Heart left ventricle (tissue), 16 donors: ENCODE results near the gene PCNT. TPM values are rescaled to one million over a fixed set of nuclear protein-coding genes. Genes with fewer than 3 reads are reported as not detected.

Experiments
- ATAC-seq, 4 donors: fragments of 200-7000 bp; cut with Tn5 transposase; one replicate each; pipeline ENCODE4 v1.9.1; 2020 to 2022; ENCODE audit warnings: moderate library complexity in 4 of 4, mild to moderate bottlenecking in 3 of 4, moderate number of reproducible peaks in 1 of 4
- DNase-seq, 5 donors: peaks; one replicate each; pipeline ENCODE4 v3.0.0-alpha.2; 2020
- H3K27ac ChIP-seq, 12 donors: fragments of 200-600 bp; sonication (generic) in 4 of 12; one replicate each; pipeline versions ENCODE4 v1.5.0 to v1.8.0; 2016 to 2022; ENCODE audit warnings: mild to moderate bottlenecking in 2 of 12
- H3K27me3 ChIP-seq, 9 donors: fragments of 200-600 bp; sonication (generic) in 2 of 9; one replicate each; pipeline versions ENCODE4 v1.5.1 to v1.8.0; 2016 to 2022; ENCODE audit warnings: mild to moderate bottlenecking in 3 of 9
- H3K36me3 ChIP-seq, 9 donors: fragments of 200-600 bp; sonication (generic) in 2 of 9; one replicate each; pipeline versions ENCODE4 v1.5.0 to v1.8.0; 2018 to 2022; ENCODE audit warnings: mild to moderate bottlenecking in 2 of 9
- H3K4me1 ChIP-seq, 12 donors: fragments of 200-600 bp; sonication (generic) in 4 of 12; one replicate each; pipeline versions ENCODE4 v1.5.0 to v1.8.0; 2016 to 2022; ENCODE audit warnings: mild to moderate bottlenecking in 3 of 12
- H3K4me3 ChIP-seq, 12 donors: fragments of 200-600 bp; sonication (generic) in 4 of 12; one replicate each; pipeline versions ENCODE4 v1.5.0 to v1.8.0; 2017 to 2022; ENCODE audit warnings: mild to moderate bottlenecking in 9 of 12, moderate library complexity in 4 of 12
- H3K9me3 ChIP-seq, 12 donors: fragments of 200-600 bp; sonication (generic) in 4 of 12; one replicate each; pipeline versions ENCODE4 v1.5.0 to v1.8.0; 2016 to 2022; ENCODE audit warnings: mild to moderate bottlenecking in 1 of 12
- CTCF ChIP-seq, 12 donors: fragments of 200-600 bp; sonication (generic) in 4 of 12; IDR thresholded peaks; one replicate each; pipeline versions ENCODE4 v1.5.0 to v1.8.0; 2018 to 2022; ENCODE audit warnings: antibody characterized with exemption in 12 of 12, mild to moderate bottlenecking in 5 of 12
- POLR2A ChIP-seq, 2 donors: fragments of 450-650 bp; IDR thresholded peaks; one replicate each; pipeline ENCODE4 v1.6.1; 2017; ENCODE audit warnings: antibody characterized with exemption in 2 of 2, mild to moderate bottlenecking in 2 of 2, moderate library complexity in 2 of 2
- WGBS, 4 donors: extraction: QIAGEN DNeasy Blood & Tissue Kit in 2 of 4; methylation state at CpG; one replicate each; pipeline versions ENCODE4 v1.1.5 to v1.1.7; 2013 to 2018; 5-methylcytosine and 5-hydroxymethylcytosine counted together
- intact Hi-C, 10 donors: fragments of 100-400 bp; cut with DNase I; formaldehyde crosslinking; loops; one replicate each; pipeline versions ENCODE4 v1.11.1 to v1.14.2; 2022
- polyA plus RNA-seq, 2 donors: library from polyadenylated mRNA; stranded (reverse); fragments of 200-250 nt; gene quantifications; one replicate each; pipeline ENCODE4 v1.2.3, GENCODE V29; 2013
- total RNA-seq, 9 donors: library from RNA; depleted of rRNA in 2 of 9; stranded (reverse); fragments of >200 nt in 2 of 9; fragmentation: NEBNext Ultra II Directional in 3 of 9; extraction: Animal tissue kit (Norgen Biotek cat#: 25700) in 3 of 9; gene quantifications; one replicate each; pipeline versions ENCODE4 v1.1.0 to v1.2.4, GENCODE V29; 2016 to 2023
- donor health status: ischemic (EF 13 %, LVEDD 7.1; RV severe dilation, severe dysfunction).
- donor health status: healthy with polysubstance abuse.
- donor health status: DM: no; HTN: yes; CAD: no.
- donor health status: DM: no; HTN: no; CAD: no.
- donor health status: ischemic (EF 25% LVEDD 6.9; RV normal size, moderate dysfunction).
- donor health status: ischemic (EF 25% LVEDD 5.7; RV mildly dilated, moderate dysfunction).
- donor health status: healthy.
- donor health status: DM: yes; HTN: yes; CAD: no.
- donor health status: ischemic (EF 35%, LVEDD 5.7; RV mildly dilated, moderate dysfunction).
- donor health status: nonischemic (EF 11% LVEDD 7.7; RV severe dilation, severe dysfunction).
- donor health status: DM: yes; HTN: yes; CAD: no.
- donor health status: PGD.
- donor health status: ischemic (EF 29% LVEDD 5.4; RV normal size, mild dysfunction).
- donor health status: nonischemic (EF 23%, LVEDD 6.1; RV moderate dilation, normal function).

PCNT gene
- total and polyA plus RNA-seq, 11 donors = 17.0 to 73.0 (median 36.7) TPM

GRCh38 chr21:46357684-46358425 lies 33.9 kb downstream of the PCNT start:
- Histone ChIP-seq H3K27ac (no peak overlapping the region), H3K36me3 (peaks cover 0 to 93% (median 82%) of the 10 kb centered on the region in 9 donors), H3K4me3 (no peak overlapping the region), H3K4me1 (no peaks in the 10 kb centered on the region), H3K9me3 (no peaks in the 10 kb centered on the region), H3K27me3 (no peaks in the 10 kb centered on the region)
- DNase-seq (no peak), ATAC-seq (no peak)
- no peak for TF ChIP-seq POLR2A (IDR thresholded peaks at IDR 0.05)
- TF ChIP-seq CTCF (IDR thresholded peaks at IDR 0.05) = no peak
- 92 to 95% (median 93%) methylated on average over 18 to 19 of the region's 19 CpGs for WGBS, 4 donors
- intact Hi-C loops = no loop called here

GRCh38 chr21:46361176-46361575 lies 37.2 kb downstream of the PCNT start:
- ATAC-seq (no peak), DNase-seq (no peak)
- 95 to 97% (median 95%) methylated on average over 10 of the region's 10 CpGs for WGBS, 4 donors
- Histone ChIP-seq H3K27me3 (no peaks in the 10 kb centered on the region), H3K36me3 (peaks cover 2 to 86% (median 74%) of the 10 kb centered on the region in 9 donors), H3K4me3 (no peak overlapping the region), H3K9me3 (no peaks in the 10 kb centered on the region), H3K27ac (no peak overlapping the region), H3K4me1 (no peaks in the 10 kb centered on the region)
- intact Hi-C loops = no loop called here
- TF ChIP-seq POLR2A (IDR thresholded peaks at IDR 0.05) (no peak), CTCF (IDR thresholded peaks at IDR 0.05) (no peak)

- TF ChIP-seq POLR2A (IDR thresholded peaks at IDR 0.05) = no peak
- no peak for TF ChIP-seq CTCF (IDR thresholded peaks at IDR 0.05)
Measured at GRCh38 chr21:46361935-46362334, 38.0 kb downstream of the PCNT start.

GRCh38 chr21:46362946-46363345 lies 39.0 kb downstream of the PCNT start:
- intact Hi-C loops = no loop called here
- no peak for ATAC-seq
- no peak overlapping the region for H3K27ac ChIP-seq

More at GRCh38 chr21:46361935-46362334, 38.0 kb downstream of the PCNT start:
- Histone ChIP-seq H3K4me3 (no peak overlapping the region), H3K36me3 (peaks cover 2 to 86% (median 74%) of the 10 kb centered on the region in 9 donors), H3K27ac (no peak overlapping the region), H3K9me3 (no peaks in the 10 kb centered on the region), H3K4me1 (no peaks in the 10 kb centered on the region), H3K27me3 (no peaks in the 10 kb centered on the region)
- DNase-seq = no peak
- intact Hi-C loops = no loop called here
- ATAC-seq = no peak
- 76 to 85% (median 79%) methylated on average over 7 to 10 of the region's 10 CpGs for WGBS, 4 donors

More at GRCh38 chr21:46362946-46363345, 39.0 kb downstream of the PCNT start:
- 84 to 92% (median 90%) methylated on average over 14 to 15 of the region's 15 CpGs for WGBS, 4 donors
- H3K36me3 ChIP-seq = peaks cover 2 to 86% (median 74%) of the 10 kb centered on the region in 9 donors
- no peak for DNase-seq
- TF ChIP-seq CTCF (IDR thresholded peaks at IDR 0.05) (no peak), POLR2A (IDR thresholded peaks at IDR 0.05) (no peak)
- H3K27me3 ChIP-seq = no peaks in the 10 kb centered on the region
- no peaks in the 10 kb centered on the region for H3K9me3 ChIP-seq
- no peak overlapping the region for H3K4me3 ChIP-seq
- H3K4me1 ChIP-seq = peaks cover 0 to under 1% (median 0%) of the 10 kb centered on the region in 12 donors
